HG03039 (cell line): ENCODE data around the gene SEMA3C.

Experiments
- ATAC-seq: cut with Tn5 transposase; IDR thresholded peaks from one replicate; pipeline ENCODE4 v1.9.1; 2021; ENCODE audit warnings: mild to moderate bottlenecking, moderate library complexity; ENCODE audit not compliant: unreplicated experiment

The SEMA3C gene

DNA sequence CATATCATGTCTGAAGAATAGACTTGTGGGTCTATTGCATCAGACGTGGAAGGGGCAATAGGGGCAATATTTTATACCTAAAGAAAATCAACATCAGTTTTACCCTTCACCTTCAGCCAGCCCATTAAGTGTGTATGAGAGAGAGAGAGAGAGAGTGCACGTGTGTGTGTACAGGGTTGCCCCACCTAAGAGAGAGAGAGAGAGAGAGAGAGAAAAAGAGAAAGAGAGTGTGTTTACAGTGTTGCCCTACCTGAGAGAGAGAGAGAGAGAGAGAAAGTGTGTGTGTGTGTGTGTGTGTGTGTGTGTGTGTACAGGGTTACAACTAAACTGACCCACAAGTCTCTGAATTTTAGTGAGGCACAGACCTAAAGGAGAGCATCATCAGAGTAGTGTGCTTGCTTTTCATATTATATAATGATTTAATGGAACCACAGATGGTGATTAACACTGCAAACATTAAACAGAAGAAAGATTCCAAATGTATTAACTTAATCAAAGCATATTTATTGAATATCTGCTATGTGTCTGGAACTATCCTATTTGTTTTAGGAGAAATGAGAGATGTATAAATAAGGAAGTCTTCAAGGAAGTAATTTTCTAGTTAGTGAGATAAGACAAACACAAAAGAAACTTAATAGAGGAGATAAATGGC, 213.6 kb downstream of the SEMA3C start:
- no peak for ATAC-seq

GRCh38 chr7:80703272-80703671, 215.6 kb downstream of the SEMA3C start:
- ATAC-seq, result no peak

GRCh38 chr7:80699721-80700256, 219.1 kb downstream of the SEMA3C start:
- no peak for ATAC-seq

DNA sequence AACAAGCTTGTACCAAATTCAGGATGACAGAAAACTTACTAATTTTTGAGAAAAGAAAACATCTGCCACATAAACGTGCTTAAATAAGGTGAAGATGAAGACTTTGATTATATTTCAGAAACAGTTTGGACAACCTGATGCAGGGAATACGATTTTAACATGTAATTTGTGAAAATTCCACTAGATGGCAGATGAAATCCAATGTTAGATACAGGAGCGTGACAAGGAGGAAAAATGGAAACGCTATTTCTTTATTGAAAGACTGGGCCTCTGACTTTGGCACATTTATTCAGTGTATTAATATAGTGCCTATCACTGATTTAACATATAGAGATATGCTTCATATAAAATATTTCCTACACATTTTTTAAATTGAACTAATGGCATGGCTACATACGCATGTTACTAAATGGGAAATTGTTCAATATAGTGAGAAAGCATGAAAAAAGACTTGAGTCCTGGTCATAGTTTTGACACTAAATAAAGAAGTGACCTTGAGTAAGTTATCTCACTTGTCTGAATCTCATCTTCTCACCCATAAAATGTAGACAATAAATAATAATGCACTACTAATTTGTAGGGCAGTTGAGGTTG, 219.7 kb downstream of the SEMA3C start:
- no peak for ATAC-seq
